Neural cell (in vitro differentiated cells): ENCODE measurements around the gene HNRNPAB. TPM values are rescaled to one million over a fixed set of nuclear protein-coding genes. Genes with fewer than 3 reads are reported as not detected.

Source experiments
- H2AFZ ChIP-seq: fragments of 200-600, 300-800 bp; sonication (generic), shearing (Covaris generic); 2 replicates; pipeline ENCODE4 v1.6.0; 2014; ENCODE audit warnings: low read depth, mild to moderate bottlenecking, antibody characterized with exemption, low read length, moderate library complexity
- H3F3A ChIP-seq: fragments of 200-600 bp; shearing (Covaris generic); 2 replicates; pipeline ENCODE4 v1.6.1; 2016; ENCODE audit warnings: mild to moderate bottlenecking, moderate library complexity, mixed read lengths, antibody characterized with exemption, low read length; ENCODE audit not compliant: insufficient read depth, poor library complexity, severe bottlenecking
- H3K27ac ChIP-seq: fragments of 200-600, 300-800 bp; sonication (generic), shearing (Covaris generic); 2 replicates; pipeline ENCODE4 v1.5.1; 2014; ENCODE audit warnings: mild to moderate bottlenecking, low read length, moderate library complexity
- H3K27me3 ChIP-seq: fragments of 300-800, 200-600 bp; sonication (generic), shearing (Covaris generic); 2 replicates; pipeline ENCODE4 v1.6.0; 2014; ENCODE audit warnings: mild to moderate bottlenecking, low read depth, low read length, moderate library complexity; ENCODE audit not compliant: insufficient read depth
- H3K36me3 ChIP-seq: fragments of 300-800, 200-600 bp; sonication (generic), shearing (Covaris generic); 2 replicates; pipeline ENCODE4 v1.5.1; 2014; ENCODE audit warnings: mild to moderate bottlenecking, antibody characterized with exemption, low read length, moderate library complexity; ENCODE audit not compliant: insufficient read depth
- H3K4me2 ChIP-seq: fragments of 300-800, 200-600 bp; sonication (generic), shearing (Covaris generic); 2 replicates; pipeline ENCODE4 v1.6.0; 2014; ENCODE audit warnings: mild to moderate bottlenecking, low read length
- H3K4me3 ChIP-seq: fragments of 300-800, 200-600 bp; sonication (generic), shearing (Covaris generic); 2 replicates; pipeline ENCODE4 v1.5.1; 2014; ENCODE audit warnings: mild to moderate bottlenecking, low read length, moderate library complexity
- H3K79me2 ChIP-seq: fragments of 200-600 bp; shearing (Covaris generic); replicated peaks from 2 replicates; pipeline ENCODE4 v1.6.0; 2014; ENCODE audit warnings: mild to moderate bottlenecking, low read length, moderate library complexity; ENCODE audit not compliant: insufficient read depth
- H3K9ac ChIP-seq: fragments of 300-800, 200-600 bp; sonication (generic), shearing (Covaris generic); 2 replicates; pipeline ENCODE4 v1.6.1; 2016; ENCODE audit warnings: mild to moderate bottlenecking, low read length, mixed read lengths
- H3K9me2 ChIP-seq: fragments of 200-600 bp; shearing (Covaris generic); 2 replicates; pipeline ENCODE4 v1.6.1; 2016; ENCODE audit warnings: mild to moderate bottlenecking, low read length, mixed read lengths; ENCODE audit not compliant: insufficient read depth
- H3K9me3 ChIP-seq: fragments of 200-600, 300-800 bp; sonication (generic), shearing (Covaris generic); 2 replicates; pipeline ENCODE4 v1.6.1; 2016; ENCODE audit warnings: mild to moderate bottlenecking, mixed run types, low read length, moderate library complexity, mixed read lengths
- H4K20me1 ChIP-seq: fragments of 200-600 bp; shearing (Covaris generic); 2 replicates; pipeline ENCODE4 v1.6.1; 2016; ENCODE audit warnings: mild to moderate bottlenecking, mixed run types; ENCODE audit not compliant: insufficient read depth
- CTCF ChIP-seq: fragments of 450-650 bp; IDR thresholded peaks from 2 replicates; pipeline ENCODE4 v1.5.1; 2014; ENCODE audit warnings: antibody characterized with exemption, mild to moderate bottlenecking, moderate library complexity; ENCODE audit not compliant: poor library complexity, severe bottlenecking
- EP300 ChIP-seq: fragments of 450-650 bp; conservative IDR thresholded peaks from 2 replicates; pipeline ENCODE4 v1.6.1; 2014; ENCODE audit warnings: antibody characterized with exemption, mild to moderate bottlenecking, moderate library complexity; ENCODE audit not compliant: poor library complexity, severe bottlenecking
- EZH2 ChIP-seq: fragments of 200-600, 300-800 bp; shearing (Covaris generic), sonication (generic); IDR thresholded peaks from 2 replicates; pipeline ENCODE4 v1.6.1; 2014; ENCODE audit warnings: antibody characterized with exemption, low read length, borderline replicate concordance, mild to moderate bottlenecking; ENCODE audit not compliant: insufficient read depth, poor library complexity, severe bottlenecking
- MXI1 ChIP-seq: fragments of 450-650 bp; conservative IDR thresholded peaks from 2 replicates; pipeline ENCODE4 v1.6.1; 2014; ENCODE audit warnings: antibody characterized with exemption, mild to moderate bottlenecking; ENCODE audit not compliant: poor library complexity, severe bottlenecking
- POLR2AphosphoS5 ChIP-seq: IDR thresholded peaks from 2 replicates; pipeline ENCODE4 v1.6.1; 2012
- RAD21 ChIP-seq: fragments of 450-650 bp; conservative IDR thresholded peaks from 2 replicates; pipeline ENCODE4 v1.6.1; 2014; ENCODE audit warnings: antibody characterized with exemption, mild to moderate bottlenecking, moderate library complexity
- SMC3 ChIP-seq: fragments of 450-650 bp; conservative IDR thresholded peaks from 2 replicates; pipeline ENCODE4 v1.6.1; 2014; ENCODE audit warnings: antibody characterized with exemption, mild to moderate bottlenecking, moderate library complexity; ENCODE audit not compliant: poor library complexity
- TAF1 ChIP-seq: IDR thresholded peaks from 2 replicates; pipeline ENCODE4 v1.6.1; 2012; ENCODE audit warnings: low read depth
- polyA plus RNA-seq: library from polyadenylated mRNA; depleted of rRNA; stranded (reverse); fragments of >200 nt; gene quantifications from 2 replicates; pipeline ENCODE4 v1.2.3, GENCODE V29; 2014
- TF ChIP-seq, protein P1 (sequence below): IDR thresholded peaks from 2 replicates; pipeline ENCODE4 v1.6.1; 2012; ENCODE audit warnings: borderline replicate concordance

Gene HNRNPAB
- polyA plus RNA-seq, 1 donor from 2014 or later = 129 TPM

GRCh38 chr5:178230879-178231538 lies 26.7 kb downstream of the HNRNPAB start:
- H3K9me2 ChIP-seq = no peaks in the 10 kb centered on the region
- no peak overlapping the region for H3K9ac ChIP-seq
- H3K36me3 ChIP-seq = no peaks in the 10 kb centered on the region
- peaks cover 5% of the 10 kb centered on the region for H3K9me3 ChIP-seq
- H3K4me2 ChIP-seq = peak overlapping the region; percentile 77
- no peak overlapping the region for H3K27ac ChIP-seq
- H4K20me1 ChIP-seq = no peaks in the 10 kb centered on the region
- no peak for TF ChIP-seq EZH2
- no peak for TF ChIP-seq SMC3
- TF ChIP-seq RAD21 = no peak
- TF ChIP-seq POLR2AphosphoS5 = no peak
- no peak for TF ChIP-seq EP300
- no peak for TF ChIP-seq MXI1
- TF ChIP-seq TAF1 = no peak
- TF ChIP-seq, protein P1, sequence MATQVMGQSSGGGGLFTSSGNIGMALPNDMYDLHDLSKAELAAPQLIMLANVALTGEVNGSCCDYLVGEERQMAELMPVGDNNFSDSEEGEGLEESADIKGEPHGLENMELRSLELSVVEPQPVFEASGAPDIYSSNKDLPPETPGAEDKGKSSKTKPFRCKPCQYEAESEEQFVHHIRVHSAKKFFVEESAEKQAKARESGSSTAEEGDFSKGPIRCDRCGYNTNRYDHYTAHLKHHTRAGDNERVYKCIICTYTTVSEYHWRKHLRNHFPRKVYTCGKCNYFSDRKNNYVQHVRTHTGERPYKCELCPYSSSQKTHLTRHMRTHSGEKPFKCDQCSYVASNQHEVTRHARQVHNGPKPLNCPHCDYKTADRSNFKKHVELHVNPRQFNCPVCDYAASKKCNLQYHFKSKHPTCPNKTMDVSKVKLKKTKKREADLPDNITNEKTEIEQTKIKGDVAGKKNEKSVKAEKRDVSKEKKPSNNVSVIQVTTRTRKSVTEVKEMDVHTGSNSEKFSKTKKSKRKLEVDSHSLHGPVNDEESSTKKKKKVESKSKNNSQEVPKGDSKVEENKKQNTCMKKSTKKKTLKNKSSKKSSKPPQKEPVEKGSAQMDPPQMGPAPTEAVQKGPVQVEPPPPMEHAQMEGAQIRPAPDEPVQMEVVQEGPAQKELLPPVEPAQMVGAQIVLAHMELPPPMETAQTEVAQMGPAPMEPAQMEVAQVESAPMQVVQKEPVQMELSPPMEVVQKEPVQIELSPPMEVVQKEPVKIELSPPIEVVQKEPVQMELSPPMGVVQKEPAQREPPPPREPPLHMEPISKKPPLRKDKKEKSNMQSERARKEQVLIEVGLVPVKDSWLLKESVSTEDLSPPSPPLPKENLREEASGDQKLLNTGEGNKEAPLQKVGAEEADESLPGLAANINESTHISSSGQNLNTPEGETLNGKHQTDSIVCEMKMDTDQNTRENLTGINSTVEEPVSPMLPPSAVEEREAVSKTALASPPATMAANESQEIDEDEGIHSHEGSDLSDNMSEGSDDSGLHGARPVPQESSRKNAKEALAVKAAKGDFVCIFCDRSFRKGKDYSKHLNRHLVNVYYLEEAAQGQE = no peak
- no peak for TF ChIP-seq CTCF
- H3K79me2 ChIP-seq = peaks cover 9% of the 10 kb centered on the region
- peak overlapping the region; percentile 94 for H3K4me3 ChIP-seq
- no peaks in the 10 kb centered on the region for H3F3A ChIP-seq
- H2AFZ ChIP-seq = no peak overlapping the region
- no peaks in the 10 kb centered on the region for H3K27me3 ChIP-seq

GRCh38 chr5:178231539-178232123 lies 27.3 kb downstream of the HNRNPAB start:
- no peaks in the 10 kb centered on the region for H3F3A ChIP-seq
- H2AFZ ChIP-seq = peak overlapping the region; percentile 97
- no peaks in the 10 kb centered on the region for H3K9me2 ChIP-seq
- H3K4me3 ChIP-seq = peak overlapping the region; percentile 94
- H3K36me3 ChIP-seq = no peaks in the 10 kb centered on the region
- no peaks in the 10 kb centered on the region for H3K27me3 ChIP-seq
- peaks cover 9% of the 10 kb centered on the region for H3K79me2 ChIP-seq
- H3K4me2 ChIP-seq = peak overlapping the region; percentile 77
- no peak for TF ChIP-seq EZH2
- no peak for TF ChIP-seq POLR2AphosphoS5
- no peak for TF ChIP-seq MXI1
- TF ChIP-seq, protein P1 = no peak
- TF ChIP-seq CTCF = no peak
- no peak for TF ChIP-seq EP300
- no peak for TF ChIP-seq SMC3
- no peak for TF ChIP-seq RAD21
- no peak for TF ChIP-seq TAF1
- peak overlapping the region; percentile 45 for H3K27ac ChIP-seq
- peak overlapping the region; percentile 86 for H3K9ac ChIP-seq
- no peaks in the 10 kb centered on the region for H4K20me1 ChIP-seq
- peaks cover 5% of the 10 kb centered on the region for H3K9me3 ChIP-seq
